Measurements from ENCODE around the gene ZNF69. TPM values are rescaled to one million over a fixed set of nuclear protein-coding genes. Genes with fewer than 3 reads are reported as not detected.

Gene ZNF69
- total and polyA plus RNA-seq, 2 of the 13 experiments (the other 11 are each of a cell fraction or from before 2014, with no cell fraction given), result 9.6 to 21.0 TPM

DNA sequence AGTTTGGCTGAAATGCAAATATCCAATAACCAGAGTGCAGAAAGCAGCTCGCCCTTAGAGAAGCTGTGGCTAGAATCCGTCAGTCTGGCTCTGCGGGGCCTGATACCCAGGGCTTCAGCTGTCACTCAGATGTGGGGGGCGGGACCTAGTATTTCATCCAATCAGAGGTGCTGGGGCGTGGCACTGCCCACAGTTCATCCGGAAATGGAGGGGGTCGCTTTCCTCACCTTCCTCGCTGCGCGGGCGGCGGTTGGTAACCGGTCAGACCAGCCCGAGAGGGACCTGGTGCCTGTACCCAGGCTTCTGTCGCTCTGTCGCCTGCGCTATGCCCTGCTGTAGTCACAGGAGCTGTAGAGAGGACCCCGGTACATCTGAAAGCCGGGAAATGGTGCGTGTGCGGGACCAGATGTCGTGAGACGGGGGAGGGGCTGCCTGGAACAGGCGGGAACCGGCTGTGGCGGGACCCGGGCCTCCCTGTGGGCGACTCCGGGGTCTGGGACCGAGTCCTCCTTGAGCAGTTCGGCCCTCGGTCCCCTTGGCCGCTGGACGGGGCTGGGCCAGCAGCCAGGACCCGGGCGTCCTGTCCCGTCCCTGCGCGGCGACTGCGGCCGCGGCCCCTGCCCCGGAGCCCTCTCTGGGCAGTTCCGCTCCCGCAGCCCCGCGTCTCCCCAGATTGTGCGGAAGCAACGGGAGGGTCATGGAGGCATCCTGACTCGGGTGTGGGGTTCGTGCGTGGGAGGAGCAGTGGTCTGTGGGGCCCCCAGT, 37.5 kb downstream of the ZNF69 start, which contains the start of gene ZNF700 (continued):
- TF ChIP-seq, protein P1, sequence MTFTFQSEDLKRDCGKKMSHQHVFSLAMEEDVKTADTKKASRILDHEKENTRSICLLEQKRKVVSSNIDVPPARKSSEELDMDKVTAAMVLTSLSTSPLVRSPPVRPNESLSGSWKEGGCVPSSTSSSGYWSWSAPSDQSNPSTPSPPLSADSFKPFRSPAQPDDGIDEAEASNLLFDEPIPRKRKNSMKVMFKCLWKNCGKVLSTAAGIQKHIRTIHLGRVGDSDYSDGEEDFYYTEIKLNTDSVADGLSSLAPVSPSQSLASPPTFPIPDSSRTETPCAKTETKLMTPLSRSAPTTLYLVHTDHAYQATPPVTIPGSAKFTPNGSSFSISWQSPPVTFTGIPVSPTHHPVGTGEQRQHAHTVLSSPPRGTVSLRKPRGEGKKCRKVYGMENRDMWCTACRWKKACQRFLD (CRISPR knock-in tag; IDR thresholded peaks at IDR 0.05; ENCODE audit: borderline replicate concordance), result peak; percentile 36
- peak; percentile 31; the same call in 1 of the 2 replicates for TF ChIP-seq ETV6 (CRISPR knock-in tag; conservative IDR thresholded peaks at IDR 0.05)
- TF ChIP-seq ZNF878 (CRISPR knock-in tag; IDR thresholded peaks at IDR 0.05), result no peak
- no peak; the same call in 1 of the 2 replicates for TF ChIP-seq HMGXB3 (CRISPR knock-in tag; IDR thresholded peaks at IDR 0.05; ENCODE audit: borderline replicate concordance)
- peak; percentile 77 for TF ChIP-seq ASH2L (IDR thresholded peaks at IDR 0.05; ENCODE audit: insufficient read length, low read depth, low read length)
- TF ChIP-seq ZNF713 (CRISPR knock-in tag; IDR thresholded peaks at IDR 0.05), result 0 out of 2 replicates have a peak, but pooled peaks have one; percentile 32
- TF ChIP-seq AKAP8 (CRISPR knock-in tag; IDR thresholded peaks at IDR 0.05), result 0 out of 2 replicates have a peak, but pooled peaks have one; percentile 25
- no peak for TF ChIP-seq FOXA1 (IDR thresholded peaks at IDR 0.05)
- no peak for TF ChIP-seq FOXA1 (CRISPR knock-in tag; IDR thresholded peaks at IDR 0.05)
- TF ChIP-seq ZNF136 (CRISPR knock-in tag; IDR thresholded peaks at IDR 0.05; ENCODE audit: low read depth), result no peak; the same call in 1 of the 2 replicates
- TF ChIP-seq ZFP41 (CRISPR knock-in tag; IDR thresholded peaks at IDR 0.05; ENCODE audit: borderline replicate concordance), result peak; percentile 30; the same call in 1 of the 2 replicates
- peak; percentile 80 for TF ChIP-seq DMAP1 (CRISPR knock-in tag; IDR thresholded peaks at IDR 0.05)
- TF ChIP-seq FOXC1 (CRISPR knock-in tag; IDR thresholded peaks at IDR 0.05; ENCODE audit: borderline replicate concordance), result peak; percentile 87; the same call in 1 of the 2 replicates
- peak; percentile 88; the same call in 1 of the 2 replicates for TF ChIP-seq ZNF543 (CRISPR knock-in tag; IDR thresholded peaks at IDR 0.05)
- TF ChIP-seq TRIM22 (IDR thresholded peaks at IDR 0.05), result no peak
- TF ChIP-seq, protein P2, sequence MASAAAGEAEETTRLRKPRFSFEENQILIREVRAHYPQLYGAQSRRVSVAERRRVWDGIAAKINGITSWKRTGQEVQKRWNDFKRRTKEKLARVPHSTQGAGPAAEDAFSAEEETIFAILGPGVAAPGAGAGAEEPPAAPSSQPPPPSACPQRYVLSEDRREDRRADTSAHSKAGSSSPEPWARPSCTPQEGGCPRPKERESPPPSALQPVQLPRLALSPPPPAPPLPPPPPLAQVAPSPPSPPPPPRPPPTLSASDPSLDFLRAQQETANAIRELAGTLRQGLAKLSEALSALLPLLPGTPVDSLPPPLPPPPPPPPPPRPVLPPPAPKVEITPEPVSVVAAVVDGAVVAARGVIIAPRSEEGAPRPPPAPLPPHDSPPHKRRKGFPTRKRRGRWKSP (CRISPR knock-in tag; IDR thresholded peaks at IDR 0.05), result peak; percentile 79
- TF ChIP-seq MTA1 (CRISPR knock-in tag; IDR thresholded peaks at IDR 0.05; ENCODE audit: borderline replicate concordance), result peak; percentile 72; the same call in 1 of the 2 replicates
- TF ChIP-seq ELF3 (CRISPR knock-in tag; IDR thresholded peaks at IDR 0.05), result peak; percentile 57
- TF ChIP-seq CREB3 (CRISPR knock-in tag; IDR thresholded peaks at IDR 0.05), result no peak
- TF ChIP-seq ZSCAN21 (CRISPR knock-in tag; IDR thresholded peaks at IDR 0.05; ENCODE audit: borderline replicate concordance), result peak; percentile 26; the same call in 1 of the 2 replicates
